Right cardiac atrium (tissue), 5 donors: ENCODE measurements around the gene AGK. TPM values are rescaled to one million over a fixed set of nuclear protein-coding genes. Genes with fewer than 3 reads are reported as not detected.
"Not testable (repeated sequence)": the region's sequence is repeated elsewhere in the genome, so short reads cannot be mapped to it uniquely, and the experiment has no call there.

ENCODE experiments used
- ATAC-seq, 2 donors: fragments of 200-7000 bp; cut with Tn5 transposase; one replicate each; pipeline versions ENCODE4 v1.8.0 to v1.9.1; 2020; ENCODE audit warnings: moderate library complexity in 2 of 2, mild to moderate bottlenecking in 1 of 2
- DNase-seq, 3 donors: peaks; one replicate each; pipeline ENCODE4 v3.0.0-alpha.2; 2020
- H3K27ac ChIP-seq: one replicate; pipeline ENCODE4 v1.5.1; 2013; ENCODE audit warnings: mild to moderate bottlenecking, low read length, control low read depth, moderate library complexity
- H3K27me3 ChIP-seq: one replicate; pipeline ENCODE4 v1.6.1; 2013; ENCODE audit not compliant: control insufficient read depth, insufficient read depth
- H3K4me1 ChIP-seq: one replicate; pipeline ENCODE4 v1.6.1; 2013; ENCODE audit warnings: low read length; ENCODE audit not compliant: control insufficient read depth, insufficient read depth
- H3K4me3 ChIP-seq: one replicate; pipeline ENCODE4 v1.5.1; 2013; ENCODE audit warnings: low read length, control low read depth
- H3K9me3 ChIP-seq: one replicate; pipeline ENCODE4 v1.6.1; 2013; ENCODE audit warnings: low read length; ENCODE audit not compliant: control insufficient read depth
- WGBS: extraction: QIAGEN DNeasy Blood & Tissue Kit; methylation state at CpG from one replicate; pipeline ENCODE4 v1.1.7; 2013; 5-methylcytosine and 5-hydroxymethylcytosine counted together
- intact Hi-C, 4 donors: fragments of 100-400 bp; cut with DNase I; formaldehyde crosslinking; loops; one replicate each; pipeline versions ENCODE4 v1.11.0 to v1.14.0; 2022 to 2023
- polyA plus RNA-seq: library from polyadenylated mRNA; stranded (reverse); fragments of 200-250 nt; gene quantifications from one replicate; pipeline ENCODE4 v1.2.3, GENCODE V29; 2013
- total RNA-seq, 4 donors: library from RNA; stranded (reverse); fragmentation: NEBNext Ultra II Directional; extraction: Animal tissue kit (Norgen Biotek cat#: 25700); gene quantifications; one replicate each; pipeline ENCODE4 v1.2.1, GENCODE V29; 2021
- donor health status: healthy with polysubstance abuse.
- donor health status: DM: no; HTN: yes; CAD: no.
- donor health status: DM: no; HTN: no; CAD: no.
- donor health status: DM: no; HTN: yes; CAD: no; lungs with severe emphysema.
- donor health status: DM: yes; HTN: yes; CAD: no.

AGK gene
- total and polyA plus RNA-seq, 5 donors: 29.2 to 43.6 (median 34.3) TPM

DNA sequence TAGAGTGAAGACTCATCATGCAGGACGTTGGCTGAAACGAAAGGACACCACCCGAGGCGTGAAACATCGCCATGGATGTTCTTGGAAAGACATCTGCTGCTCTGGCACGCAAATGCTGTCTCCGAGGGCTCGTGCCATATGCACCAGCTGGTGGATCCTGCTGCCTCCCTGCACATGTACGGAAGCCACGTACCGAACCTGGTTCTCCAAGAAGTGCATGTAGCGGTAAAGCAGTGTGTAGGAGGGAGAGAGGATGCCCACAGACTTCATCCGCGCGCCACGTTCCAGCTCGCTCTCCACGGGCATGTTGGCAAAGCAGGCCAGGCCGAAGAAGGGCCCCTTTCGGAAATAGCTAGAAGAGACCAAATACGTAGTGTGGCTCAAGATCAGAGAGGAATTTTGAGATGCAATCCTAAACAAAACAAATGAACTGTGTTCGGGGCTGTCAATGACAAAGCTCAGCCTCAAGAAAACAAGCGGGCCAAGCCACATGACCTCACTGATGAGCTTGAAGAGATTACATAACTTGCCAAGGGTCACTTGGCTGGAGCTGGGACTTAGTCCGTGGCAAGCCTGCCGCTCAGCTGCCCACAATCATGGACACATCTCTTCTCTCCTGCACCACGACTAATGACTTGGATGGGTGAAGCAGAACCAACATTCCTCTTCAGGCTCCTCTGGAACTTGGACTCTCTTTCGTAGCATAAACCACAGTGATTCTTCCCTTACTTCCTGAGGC is 134.2 kb downstream of the AGK start:
- DNase-seq: no peak
- 89% methylated on average over 27 of the region's 27 CpGs for WGBS
- ATAC-seq: peak in 1 of 2 donors; percentile 37
- Histone ChIP-seq H3K4me1 (peaks cover 3% of the 10 kb centered on the region), H3K27ac (no peak overlapping the region), H3K27me3 (no peaks in the 10 kb centered on the region), H3K4me3 (no peak overlapping the region), H3K9me3 (no peaks in the 10 kb centered on the region)
- intact Hi-C loops: no loop called here

DNA sequence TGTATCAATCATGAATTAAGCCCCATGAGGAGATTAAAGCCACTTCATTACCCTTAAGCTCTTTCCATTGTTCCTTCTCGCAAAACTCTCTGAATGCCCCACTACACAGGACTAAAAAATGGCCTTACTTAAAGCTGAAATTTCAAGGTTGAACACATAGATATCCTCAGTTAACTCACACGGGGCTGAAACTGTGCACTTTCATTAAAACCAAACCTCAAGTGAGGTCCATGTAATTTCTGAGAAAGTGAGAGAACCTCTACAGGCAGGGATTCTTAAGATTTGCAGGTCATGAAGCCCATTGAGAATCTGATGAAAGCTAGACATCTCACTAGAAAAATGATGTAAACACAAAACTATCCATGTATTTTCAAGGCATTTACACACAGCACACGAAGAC is 134.9 kb downstream of the AGK start:
- H3K4me3 ChIP-seq: no peak overlapping the region
- intact Hi-C loops: no loop called here
- H3K4me1 ChIP-seq: peaks cover 3% of the 10 kb centered on the region
- DNase-seq (no peak), ATAC-seq (no peak)
- no peak overlapping the region for H3K27ac ChIP-seq
- no peaks in the 10 kb centered on the region for H3K27me3 ChIP-seq
- 92% methylated on average over 3 of the region's 3 CpGs for WGBS
- no peaks in the 10 kb centered on the region for H3K9me3 ChIP-seq

DNA sequence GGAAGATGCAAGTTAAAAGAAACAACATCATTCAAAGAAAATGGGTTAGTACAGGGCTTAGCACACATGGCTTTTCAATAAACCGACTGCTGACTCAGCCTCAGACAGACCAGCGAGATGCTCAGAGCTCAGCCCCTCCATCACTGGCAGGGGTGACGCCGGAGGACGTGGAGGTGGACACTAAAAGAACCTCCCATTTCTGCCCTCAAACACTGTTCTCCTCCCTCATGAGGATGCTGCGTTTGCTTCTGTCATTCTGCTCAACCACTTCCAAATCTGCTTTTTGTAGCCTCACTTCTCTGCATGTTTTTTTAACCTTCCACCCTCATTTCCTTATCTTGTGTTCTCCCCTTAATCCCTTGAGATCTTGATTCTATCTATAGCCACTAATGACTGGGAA is 135.5 kb downstream of the AGK start:
- WGBS: 58% methylated on average over 6 of the region's 6 CpGs
- peak in 1 of 2 donors; percentile 48 for ATAC-seq

DNA sequence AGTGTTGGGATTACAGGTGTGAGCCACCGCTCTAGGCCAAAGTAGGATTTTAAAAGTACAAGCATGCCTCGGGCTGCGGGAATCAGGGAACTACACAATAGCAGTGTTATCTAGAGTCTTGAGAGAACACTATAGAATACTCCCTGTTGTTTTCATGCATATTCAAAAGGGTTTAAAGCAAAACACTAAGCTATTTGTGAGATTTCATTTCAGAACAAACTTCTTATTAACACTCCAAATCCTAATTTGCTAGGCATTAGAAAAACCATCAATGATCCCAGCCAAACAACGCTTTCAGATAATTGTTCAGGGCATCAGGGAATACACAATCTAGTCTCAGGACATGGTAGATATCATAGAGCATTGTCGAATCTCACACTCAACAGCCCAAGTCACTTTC is 136.8 kb downstream of the AGK start:
- H3K9me3 ChIP-seq: no peaks in the 10 kb centered on the region
- intact Hi-C loops: no loop called here
- no peak for ATAC-seq
- H3K4me1 ChIP-seq: peaks cover 3% of the 10 kb centered on the region
- 85% methylated on average over 5 of the region's 5 CpGs for WGBS
- DNase-seq: no peak
- no peak overlapping the region for H3K27ac ChIP-seq
- H3K27me3 ChIP-seq: no peaks in the 10 kb centered on the region
- H3K4me3 ChIP-seq: no peak overlapping the region

More for the DNA sequence above, 135.5 kb downstream of the AGK start:
- Histone ChIP-seq H3K4me3 (no peak overlapping the region), H3K27me3 (no peaks in the 10 kb centered on the region), H3K9me3 (no peaks in the 10 kb centered on the region), H3K4me1 (peaks cover 3% of the 10 kb centered on the region), H3K27ac (no peak overlapping the region)
- intact Hi-C loops: no loop called here
- DNase-seq: no peak

DNA sequence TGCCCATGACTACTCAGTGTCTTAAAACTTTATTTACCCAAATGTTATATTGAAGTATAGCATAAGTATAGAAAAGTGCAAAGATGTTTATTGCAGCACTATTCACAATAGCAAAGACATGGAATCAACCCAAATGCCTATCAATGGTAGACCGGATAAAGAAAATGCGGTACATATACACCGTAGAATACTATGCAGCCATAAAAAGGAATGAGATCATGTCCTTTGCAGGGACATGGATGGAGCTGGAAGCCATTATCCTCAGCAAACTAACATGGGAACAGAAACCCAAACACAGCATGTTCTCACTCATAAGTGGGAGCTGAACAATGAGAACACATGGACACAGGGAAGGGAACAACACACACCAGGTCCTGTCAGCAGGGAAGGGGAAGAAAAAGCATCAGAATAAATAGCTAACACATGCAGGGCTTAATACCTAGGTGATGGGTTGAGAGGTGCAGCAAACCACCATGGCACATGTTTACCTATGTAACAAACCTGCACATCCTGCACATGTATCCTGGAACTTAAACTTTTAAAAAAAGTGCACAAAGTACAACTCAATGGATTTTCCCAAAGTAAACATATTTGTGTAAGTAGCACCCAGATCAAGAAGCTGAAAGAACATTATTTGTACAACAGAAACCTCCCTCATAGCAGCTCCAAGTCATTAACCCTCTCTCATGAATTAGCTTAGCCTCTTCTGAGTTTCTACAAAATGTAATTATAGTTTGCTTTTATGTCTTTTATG is 138.0 kb downstream of the AGK start:
- WGBS: 98% methylated on average over 3 of the region's 3 CpGs
- DNase-seq, ATAC-seq, H3K27me3 ChIP-seq, intact Hi-C loops, H3K4me3 ChIP-seq, H3K9me3 ChIP-seq, H3K27ac ChIP-seq, H3K4me1 ChIP-seq: not testable (repeated sequence)

DNA sequence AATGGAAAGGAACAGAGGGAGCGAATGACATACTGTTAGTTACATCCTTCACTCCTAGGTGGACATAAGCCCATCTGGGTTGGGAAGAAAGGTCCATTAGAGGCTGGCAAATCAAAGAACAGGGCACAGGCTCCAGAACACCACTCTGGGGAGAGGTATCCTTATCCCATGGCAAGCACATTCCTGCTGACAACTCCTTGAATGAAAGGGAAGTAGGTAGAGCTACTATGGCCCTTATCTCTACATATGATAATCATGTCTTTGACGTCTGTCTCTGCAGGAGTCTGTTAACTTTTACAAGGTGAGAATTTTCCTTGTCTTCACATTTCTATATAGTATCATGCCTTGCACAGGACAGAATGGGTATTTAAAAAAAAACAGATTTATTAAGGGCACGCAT is 140.3 kb downstream of the AGK start:
- Histone ChIP-seq H3K9me3 (no peaks in the 10 kb centered on the region), H3K4me1 (peaks cover 2% of the 10 kb centered on the region), H3K4me3 (no peak overlapping the region), H3K27ac (no peak overlapping the region), H3K27me3 (no peaks in the 10 kb centered on the region)
- ATAC-seq: no peak
- no peak for DNase-seq
- intact Hi-C loops: no loop called here
- 82% methylated on average over 3 of the region's 3 CpGs for WGBS

DNA sequence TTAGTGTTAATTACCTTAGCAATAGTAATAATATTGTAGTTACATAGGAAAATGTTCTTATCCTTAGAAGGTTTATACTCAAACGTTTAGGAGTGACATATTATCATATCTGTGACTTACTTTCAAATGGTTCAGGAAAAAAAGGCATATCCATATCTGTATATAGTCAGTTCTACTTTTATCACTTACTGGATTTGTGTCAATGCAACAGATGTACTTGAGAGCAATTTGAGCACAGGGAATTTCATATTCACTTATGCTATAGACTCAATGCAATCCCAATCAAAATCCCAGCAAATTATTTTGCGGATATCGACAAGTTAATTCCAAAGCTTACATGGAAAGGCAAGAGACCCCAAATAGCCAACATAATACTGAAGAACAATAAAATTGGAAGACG is 140.8 kb downstream of the AGK start:
- intact Hi-C loops: no loop called here
- ATAC-seq: no peak
- DNase-seq: no peak
- Histone ChIP-seq H3K4me3 (no peak overlapping the region), H3K27ac (no peak overlapping the region), H3K4me1 (peaks cover 1% of the 10 kb centered on the region), H3K27me3 (no peaks in the 10 kb centered on the region), H3K9me3 (no peaks in the 10 kb centered on the region)
- WGBS: 83% methylated on average over 4 of the region's 4 CpGs

DNA sequence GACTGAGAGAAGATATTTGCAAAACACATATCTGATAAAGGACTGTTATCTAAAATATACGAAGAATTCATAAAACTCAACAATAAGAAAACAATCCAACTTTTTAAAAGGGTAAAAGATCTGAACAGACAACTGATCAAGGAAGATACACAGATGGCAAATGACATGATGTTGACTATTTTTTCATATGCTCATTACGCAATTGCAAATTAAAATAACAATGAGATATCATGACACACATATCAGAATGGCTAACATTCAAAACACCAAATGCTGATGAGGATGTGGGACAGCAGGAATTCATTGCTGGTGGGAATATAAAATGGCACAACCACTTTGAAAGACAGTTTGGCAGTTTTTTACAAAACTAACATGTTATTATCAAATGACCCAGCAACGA is 141.9 kb downstream of the AGK start:
- H3K27me3 ChIP-seq: no peaks in the 10 kb centered on the region
- WGBS: 81% methylated on average over 3 of the region's 3 CpGs
- H3K9me3 ChIP-seq: no peaks in the 10 kb centered on the region
- intact Hi-C loops: no loop called here
- H3K27ac ChIP-seq: no peak overlapping the region
- DNase-seq: no peak
- no peak for ATAC-seq
- peaks cover 2% of the 10 kb centered on the region for H3K4me1 ChIP-seq
- H3K4me3 ChIP-seq: no peak overlapping the region

DNA sequence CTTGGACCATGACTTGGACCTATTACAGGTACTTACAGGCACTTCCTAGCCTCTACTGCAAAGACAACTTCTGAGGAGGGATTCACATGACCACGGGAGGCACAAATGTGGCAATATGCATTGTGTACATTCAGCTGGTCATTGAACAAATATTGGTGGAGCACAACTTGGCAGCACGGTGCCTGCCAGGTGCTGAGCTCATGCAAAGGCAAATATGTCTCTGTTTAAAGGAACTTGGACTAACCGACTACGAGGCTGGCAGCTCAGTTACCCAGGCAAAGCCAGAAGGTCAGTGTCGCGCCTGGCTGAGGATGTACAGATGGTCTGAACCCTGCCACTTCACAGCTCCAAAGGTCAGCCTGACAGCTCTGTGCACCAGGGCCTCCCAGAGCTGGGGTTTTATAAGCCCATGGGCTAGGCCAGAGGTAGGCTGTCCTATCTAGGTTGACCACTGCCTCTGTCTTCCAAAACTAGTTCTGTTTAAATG is 144.6 kb downstream of the AGK start:
- peak in 1 of 2 donors; percentile 30 for ATAC-seq
- no peak overlapping the region for H3K27ac ChIP-seq
- peaks cover 5% of the 10 kb centered on the region for H3K4me1 ChIP-seq
- H3K4me3 ChIP-seq: no peak overlapping the region
- intact Hi-C loops: no loop called here
- DNase-seq: peak in 1 of 3 donors; percentile 30
- no peaks in the 10 kb centered on the region for H3K9me3 ChIP-seq
- no peaks in the 10 kb centered on the region for H3K27me3 ChIP-seq
- 80% methylated on average over 6 of the region's 6 CpGs for WGBS

DNA sequence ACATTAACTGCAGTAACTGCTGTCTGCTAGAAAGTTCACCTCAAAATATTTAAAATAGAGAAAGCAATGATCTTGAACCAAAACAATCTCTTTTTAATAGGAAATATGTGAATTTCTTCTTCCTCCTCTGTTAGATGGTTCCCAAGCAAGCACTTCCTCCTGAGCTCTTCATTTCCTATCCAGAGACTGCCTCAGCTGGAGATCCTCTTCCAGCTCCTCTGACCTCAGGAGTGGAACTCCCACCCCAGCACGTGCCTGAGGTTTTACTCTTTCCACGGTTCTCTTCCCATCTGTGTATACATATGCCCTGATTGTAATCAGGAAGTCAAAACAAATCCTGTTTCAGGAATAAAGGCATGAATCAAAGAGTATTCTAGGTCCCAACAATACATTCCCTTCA is 145.1 kb downstream of the AGK start:
- H3K4me1 ChIP-seq: peaks cover 6% of the 10 kb centered on the region
- WGBS: 37% methylated on average over 2 of the region's 2 CpGs

DNA sequence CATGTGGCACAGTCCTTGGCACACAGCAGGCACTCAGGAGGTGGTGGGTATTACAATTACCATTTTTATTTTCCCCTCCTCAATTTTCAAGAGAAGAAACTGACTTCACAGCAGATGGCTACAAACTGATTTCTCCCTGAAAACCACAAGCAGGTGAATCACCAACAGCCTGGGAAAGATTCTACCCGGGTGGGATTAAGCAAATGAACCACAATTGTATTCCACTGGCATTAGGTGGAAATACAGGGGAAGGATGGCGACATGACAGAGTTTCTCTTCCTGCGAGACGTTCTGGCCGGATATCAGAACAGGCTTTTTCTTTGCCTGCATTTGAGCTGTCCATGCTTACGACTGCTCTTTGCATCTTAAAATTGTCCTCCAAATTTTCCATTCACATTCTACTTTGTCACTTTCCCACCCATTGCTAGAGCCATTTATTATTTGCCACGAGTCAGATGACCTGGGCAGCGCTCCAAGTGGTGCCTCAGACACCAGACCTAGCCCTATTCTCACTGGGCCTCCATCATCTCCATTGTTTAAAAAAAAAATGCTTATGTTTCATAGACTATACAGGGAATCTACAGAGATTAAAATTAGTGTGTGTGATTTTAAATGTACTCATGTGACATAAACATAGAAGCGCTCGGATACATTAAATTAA is 146.1 kb downstream of the AGK start:
- intact Hi-C loops: no loop called here

More for the DNA sequence above, 145.1 kb downstream of the AGK start:
- H3K4me3 ChIP-seq: no peak overlapping the region
- H3K9me3 ChIP-seq: no peaks in the 10 kb centered on the region
- ATAC-seq: no peak
- no peaks in the 10 kb centered on the region for H3K27me3 ChIP-seq
- peak in 1 of 3 donors; percentile 25 for DNase-seq
- intact Hi-C loops: no loop called here
- no peak overlapping the region for H3K27ac ChIP-seq

More for the DNA sequence above, 146.1 kb downstream of the AGK start:
- ATAC-seq (no peak), DNase-seq (peak in 2 of 3 donors; percentile 20 to 60)
- H3K4me1 ChIP-seq: peaks cover 6% of the 10 kb centered on the region
- no peak overlapping the region for H3K27ac ChIP-seq
- H3K27me3 ChIP-seq: no peaks in the 10 kb centered on the region
- no peaks in the 10 kb centered on the region for H3K9me3 ChIP-seq
- 76% methylated on average over 10 of the region's 10 CpGs for WGBS
- H3K4me3 ChIP-seq: no peak overlapping the region
